ENCODE measurements around the gene PGLYRP4.

- TF ChIP-seq ZNF274 (IDR thresholded peaks at IDR 0.05; ENCODE audit: low read depth, low read length) = no peak
- TF ChIP-seq YY1 (IDR thresholded peaks at IDR 0.05; ENCODE audit: insufficient read depth, insufficient read length) = no peak
- TF ChIP-seq SUZ12 (IDR thresholded peaks at IDR 0.05; ENCODE audit: extremely low read depth, insufficient read depth, insufficient read length) = no peak
Observed at GRCh38 chr1:153361480-153362109, 13.0 kb upstream of the PGLYRP4 start.
